GM21717 (cell line): Measurements from ENCODE around the gene TBK1.
A peak's percentile ranks its signal among the peaks of the same experiment; 100 is the strongest.

Source experiments
- ATAC-seq: cut with Tn5 transposase; IDR thresholded peaks from one replicate; pipeline ENCODE4 v1.9.1; 2021; ENCODE audit warnings: mild to moderate bottlenecking, moderate library complexity; ENCODE audit not compliant: unreplicated experiment

Gene TBK1

DNA sequence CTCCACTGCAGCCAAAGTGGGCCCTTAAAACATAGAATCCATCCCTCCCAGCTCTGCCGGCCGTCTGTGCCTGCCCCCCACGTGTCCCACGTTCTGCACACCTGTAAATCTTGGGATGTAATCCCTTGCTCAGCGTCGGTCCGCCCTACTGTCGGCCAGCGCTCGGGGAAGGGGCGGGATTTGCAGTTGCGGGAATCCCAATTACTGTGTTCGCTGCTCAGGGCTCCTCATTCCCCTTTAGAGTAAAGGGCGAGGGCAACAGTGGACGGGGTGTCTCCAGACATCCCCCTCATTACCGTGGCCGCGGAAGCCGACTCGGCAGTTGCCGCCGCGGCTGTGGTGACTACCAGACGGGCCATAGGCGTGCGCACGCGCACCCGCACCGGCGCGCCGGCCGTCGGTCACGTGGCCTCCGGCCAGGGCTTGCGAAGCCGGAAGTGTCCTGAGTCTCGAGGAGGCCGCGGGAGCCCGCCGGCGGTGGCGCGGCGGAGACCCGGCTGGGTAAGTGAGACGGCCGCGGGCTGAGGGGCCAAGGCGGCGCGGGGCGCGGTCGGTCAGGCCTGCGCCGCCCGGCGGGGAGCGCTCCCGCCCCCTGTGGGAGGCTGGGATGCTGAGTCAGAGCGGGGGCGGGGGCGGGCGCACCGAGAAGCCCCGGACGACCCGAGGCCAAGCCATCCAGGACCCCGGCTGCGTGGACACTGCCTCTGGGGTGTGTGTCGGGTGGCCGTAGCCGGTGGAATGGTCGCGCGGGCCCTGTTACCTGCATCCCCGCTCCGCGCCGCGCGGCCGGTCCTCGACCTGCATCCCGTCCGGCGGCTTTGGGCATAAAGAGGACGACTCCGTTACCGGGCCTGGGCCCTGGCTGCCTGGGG, at the start of gene TBK1:
TBK1 (plus strand) TSS at position 434 of the 872 bp plus-strand sequence. CDS start 3,751 bp downstream, outside the sequence.
- ATAC-seq: peak; percentile 81

DNA sequence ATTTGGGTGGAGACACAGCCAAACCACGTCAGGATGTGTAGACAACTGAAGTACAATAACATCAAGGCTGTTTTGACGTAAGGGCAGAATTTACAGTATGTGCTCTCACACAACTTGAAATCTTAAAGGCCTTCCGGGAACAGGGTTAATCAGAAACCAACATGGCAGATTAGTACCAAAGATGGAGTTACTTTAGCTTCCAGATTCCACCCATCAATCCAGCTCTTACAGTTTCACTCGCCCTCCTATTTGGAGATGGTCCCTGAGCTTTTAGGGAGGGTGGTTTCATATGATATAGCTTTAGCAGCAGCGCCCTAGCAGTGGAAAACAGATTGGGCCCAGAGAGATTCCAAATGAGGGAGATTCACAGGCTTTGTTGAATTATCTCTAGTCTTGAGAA, 49.7 kb upstream of the TBK1 start:
- no peak for ATAC-seq

- peak; percentile 96 for ATAC-seq
These were observed 48.0 kb upstream of the TBK1 start, which contains the start of gene XPOT for GRCh38 chr12:64403707-64404469. Gene XPOT, plus strand, starts transcription at chr12:64404392. Its CDS starts 5,644 bp downstream, at chr12:64410036.

DNA sequence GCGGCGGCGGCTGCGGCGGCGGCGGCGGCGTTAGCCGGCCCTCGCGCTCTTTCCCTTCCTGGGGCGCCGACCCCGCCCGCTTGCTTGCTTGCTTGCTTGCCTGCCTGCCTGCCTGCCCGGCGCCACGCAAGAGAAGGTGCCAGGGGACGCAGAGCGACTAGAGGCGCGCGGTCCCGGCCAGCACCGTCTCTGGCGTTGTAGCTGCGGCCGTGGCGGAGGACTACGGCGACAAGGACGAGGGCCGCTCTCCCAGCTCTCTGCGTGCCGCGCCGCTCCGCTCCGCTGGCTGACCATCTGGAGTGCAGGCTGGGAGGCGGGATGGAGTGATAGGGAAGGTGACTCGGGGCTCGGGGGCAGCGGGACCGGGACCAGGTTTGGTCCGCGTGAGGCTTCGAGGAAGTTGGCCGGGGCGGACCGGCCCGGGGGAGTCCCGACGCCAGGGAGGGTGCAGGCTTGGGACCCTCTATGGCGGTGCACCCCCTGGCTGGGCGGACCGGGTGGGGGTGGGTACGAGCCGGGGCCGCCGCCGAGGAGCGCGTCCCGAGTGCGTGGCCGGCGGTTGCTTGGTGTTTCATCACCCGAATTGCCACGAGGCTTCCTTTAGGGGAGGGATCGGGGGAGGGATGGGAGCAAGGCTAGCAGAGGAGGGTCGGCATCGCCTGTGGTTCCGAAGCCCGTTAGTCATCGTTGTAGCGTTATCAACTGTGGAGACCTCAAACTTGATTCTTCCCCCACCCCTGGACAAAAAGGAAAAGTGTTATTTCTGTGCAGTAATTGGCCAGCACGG, 47.3 kb upstream of the TBK1 start:
- peak; percentile 32 for ATAC-seq

DNA sequence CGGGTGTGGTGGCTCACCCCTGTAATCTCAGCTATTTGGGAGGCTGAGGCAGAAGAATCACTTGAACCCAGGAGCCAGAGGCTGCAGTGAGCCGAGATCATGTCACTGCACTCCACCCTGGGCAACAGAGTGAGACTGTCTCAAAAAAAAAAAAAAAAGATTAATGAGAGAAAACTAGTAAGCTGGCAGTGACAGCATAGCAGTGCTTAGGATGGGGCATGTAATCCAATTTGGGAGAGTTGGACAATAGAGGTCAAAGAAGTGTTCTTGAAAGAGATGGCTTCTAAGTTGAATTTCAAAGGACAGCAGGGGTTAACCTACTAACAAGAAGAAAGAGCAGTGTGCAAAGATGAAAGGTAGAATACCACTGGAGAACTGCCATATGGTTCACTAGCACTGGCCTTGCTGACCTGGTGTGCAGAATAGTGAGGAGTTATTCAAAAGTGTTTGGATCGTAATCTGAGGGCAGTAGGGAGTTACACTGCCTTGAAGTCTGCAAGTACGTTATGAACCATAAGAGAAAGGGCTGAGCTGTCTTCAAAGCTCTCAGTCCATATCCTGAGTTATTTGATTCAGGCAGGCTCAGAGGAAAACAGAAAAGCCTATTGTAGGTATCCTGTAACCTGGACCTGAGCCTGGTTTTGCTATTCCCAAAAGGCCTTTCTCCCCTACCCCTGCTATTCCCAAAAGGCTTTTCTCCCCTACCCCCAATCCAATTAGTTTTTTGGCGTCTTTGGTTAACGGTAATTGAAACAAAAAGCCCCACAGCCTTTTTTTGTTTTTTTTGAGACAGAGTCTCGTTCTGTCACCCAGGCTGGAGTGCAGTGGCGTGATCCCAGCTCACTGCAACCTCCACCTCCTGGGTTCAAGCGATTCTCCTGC, 44.3 kb upstream of the TBK1 start:
- ATAC-seq: no peak

GRCh38 chr12:64411427-64411826, 40.5 kb upstream of the TBK1 start:
- no peak for ATAC-seq

- ATAC-seq: no peak
These were observed 39.5 kb upstream of the TBK1 start for GRCh38 chr12:64412459-64412858.

DNA sequence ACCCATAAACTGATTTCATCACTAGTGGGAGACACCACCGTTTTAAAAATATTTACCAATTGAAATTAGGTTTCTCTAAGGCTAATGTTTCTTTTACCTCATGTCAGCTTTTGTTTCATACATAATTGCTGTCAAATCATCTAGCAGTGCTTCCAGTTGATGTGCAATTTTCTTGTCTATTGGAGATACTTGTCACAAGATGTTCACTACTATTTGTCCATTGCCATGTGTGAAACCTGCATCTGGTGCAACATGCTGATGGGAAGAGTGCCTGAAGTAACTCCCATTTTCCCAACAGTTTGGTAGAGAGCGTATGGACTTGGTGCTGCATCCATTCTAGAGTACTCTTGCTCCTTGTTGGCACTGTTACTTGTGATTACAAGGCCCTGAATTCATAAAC, 38.0 kb upstream of the TBK1 start:
- ATAC-seq: no peak

DNA sequence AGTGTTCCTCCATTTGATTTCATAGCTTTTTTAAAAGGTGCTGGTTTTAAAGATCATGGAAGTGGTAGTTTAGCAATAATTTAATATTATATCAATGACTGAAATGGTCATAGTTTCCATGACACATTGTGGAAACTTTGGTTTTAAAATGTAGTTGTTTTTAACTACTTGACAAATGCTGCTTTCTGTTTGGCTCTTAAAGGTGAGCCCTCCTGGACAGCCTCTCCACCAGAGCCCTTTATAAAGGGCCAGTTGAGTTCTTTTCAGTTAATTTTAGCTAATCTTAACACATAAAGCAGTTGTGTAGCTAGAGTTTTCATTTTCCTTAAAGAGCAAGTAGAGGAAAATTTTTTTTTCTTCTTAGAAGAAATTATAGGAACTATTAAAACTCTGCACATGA, 33.7 kb upstream of the TBK1 start:
- ATAC-seq: no peak

- no peak for ATAC-seq
These were observed 32.2 kb upstream of the TBK1 start for GRCh38 chr12:64419696-64420095.

GRCh38 chr12:64427988-64428387, 23.9 kb upstream of the TBK1 start:
- no peak for ATAC-seq

DNA sequence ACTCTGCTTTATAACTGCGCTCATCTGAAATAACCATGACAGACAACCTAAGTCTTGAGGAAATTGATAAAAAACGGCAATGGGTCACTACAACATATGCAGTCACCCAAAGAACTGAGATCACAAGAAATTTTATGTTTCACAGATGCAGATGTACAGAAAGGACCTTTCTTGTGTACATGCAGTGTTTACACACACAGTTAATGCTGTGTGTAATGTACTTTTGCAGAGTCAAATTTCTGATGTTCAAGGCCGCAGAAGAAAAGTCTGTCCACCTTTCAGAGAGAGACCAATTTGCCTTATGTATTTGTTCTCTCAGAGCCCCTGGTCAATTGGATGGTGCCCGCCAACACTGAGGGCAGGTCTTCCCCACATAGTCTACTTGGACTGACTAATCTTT, 23.0 kb upstream of the TBK1 start:
- ATAC-seq: no peak

- no peak for ATAC-seq
These were observed 21.0 kb upstream of the TBK1 start for GRCh38 chr12:64430886-64431285.

DNA sequence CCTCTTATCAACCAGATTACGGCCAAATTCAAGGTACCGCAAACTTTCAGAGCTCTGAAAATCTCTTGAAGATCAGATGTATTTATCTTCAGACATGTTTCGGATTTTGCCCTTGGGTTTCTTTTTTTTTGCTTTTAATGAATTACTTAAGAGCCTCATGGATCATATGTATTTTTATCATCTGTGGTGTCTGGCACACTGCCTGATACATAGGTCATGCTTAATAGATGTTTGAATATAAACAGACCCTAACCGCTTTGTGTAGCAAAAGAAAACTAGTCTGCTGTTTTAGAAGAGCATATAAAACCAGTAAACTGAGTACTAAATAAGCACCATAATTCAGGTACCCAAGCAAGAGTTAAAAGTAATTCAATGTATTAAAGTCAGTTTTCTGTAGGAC, 20.1 kb upstream of the TBK1 start:
- ATAC-seq: no peak

DNA sequence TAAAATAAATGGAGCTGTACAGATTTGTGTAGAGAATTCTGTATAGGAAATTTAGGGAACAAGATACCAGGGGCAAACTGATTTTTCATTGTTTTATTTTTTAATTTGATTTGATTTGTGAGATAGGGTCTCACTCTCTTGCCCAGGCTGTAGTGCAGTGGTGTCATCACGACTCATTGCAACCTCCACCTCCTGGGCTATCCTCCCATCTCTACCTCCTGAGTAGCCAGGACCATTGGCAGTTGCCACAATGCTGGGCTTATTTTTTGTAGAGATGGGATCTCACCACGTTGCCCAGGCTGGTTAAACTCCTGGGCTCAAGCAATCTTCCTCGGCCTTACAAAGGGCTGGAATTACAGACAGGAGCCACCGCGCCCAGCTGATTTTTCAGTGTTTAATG, 18.0 kb upstream of the TBK1 start:
- no peak for ATAC-seq

DNA sequence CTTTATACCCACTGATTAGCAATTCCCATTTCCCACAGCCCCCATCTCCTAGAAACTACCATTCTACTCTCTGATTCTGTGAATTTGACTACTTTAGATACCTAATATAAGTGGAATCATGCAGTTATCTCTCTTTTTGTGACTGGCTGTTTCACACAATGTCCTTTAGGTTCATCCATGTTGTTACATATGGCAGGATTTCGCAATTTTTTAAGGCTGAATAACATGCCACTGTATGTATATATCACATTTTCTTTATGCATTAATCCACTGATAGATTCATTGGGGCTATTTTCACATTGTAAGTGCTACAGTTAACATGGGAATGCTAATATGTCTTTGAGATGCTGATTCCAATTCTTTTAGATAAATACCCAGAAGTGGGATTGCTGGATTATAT, 11.8 kb upstream of the TBK1 start:
- no peak for ATAC-seq

- ATAC-seq: no peak
These were observed 6.4 kb upstream of the TBK1 start for GRCh38 chr12:64445490-64445889.

DNA sequence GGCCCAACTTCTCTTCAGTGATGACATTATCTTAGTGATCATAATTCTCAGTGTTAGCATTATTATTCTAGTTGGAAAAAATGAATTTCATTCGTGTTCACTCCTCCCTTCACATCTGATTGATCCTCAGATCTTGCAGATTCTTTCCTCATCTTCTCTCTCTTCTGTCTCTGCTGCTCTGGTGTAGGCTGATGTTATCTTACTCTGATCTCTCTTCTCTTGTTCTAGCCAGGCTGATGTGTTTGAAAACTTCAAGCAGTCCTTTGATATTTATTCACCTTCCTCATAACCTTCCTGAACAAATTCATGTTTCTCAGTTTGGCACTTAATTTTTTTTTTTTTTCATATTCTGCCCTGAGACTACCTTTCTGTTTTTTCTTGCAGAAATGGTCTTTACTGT, 5.6 kb upstream of the TBK1 start:
- no peak for ATAC-seq

DNA sequence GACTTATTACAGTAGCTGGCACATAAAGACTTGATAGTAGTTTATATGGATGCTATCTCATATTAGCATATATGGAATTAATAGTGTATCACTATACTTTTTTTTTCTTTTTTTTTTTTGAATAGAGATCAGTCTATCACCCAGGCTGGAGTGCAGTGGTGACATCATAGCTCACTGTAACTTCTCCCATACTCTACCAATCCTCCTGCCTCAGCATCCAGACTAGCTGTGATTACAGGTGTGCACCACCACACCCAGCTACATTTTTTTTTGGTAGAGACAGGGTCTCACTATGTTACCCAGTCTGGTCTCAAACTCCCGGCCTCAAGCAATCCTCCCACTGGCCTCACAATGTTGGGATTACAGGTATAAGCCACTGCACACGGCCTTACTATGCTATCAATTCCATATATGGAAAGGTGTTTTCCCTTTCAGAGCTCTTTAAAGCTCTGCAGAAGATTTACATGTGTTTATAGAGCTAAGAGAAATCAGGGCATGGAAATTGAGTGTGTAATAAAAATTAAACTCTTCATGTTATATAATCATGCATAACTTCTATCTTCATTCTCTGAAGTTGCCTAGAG, 1.8 kb upstream of the TBK1 start:
- no peak for ATAC-seq
